ENCODE measurements around the gene RNF213. TPM values are rescaled to one million over a fixed set of nuclear protein-coding genes. Genes with fewer than 3 reads are reported as not detected.

The RNF213 gene
- total and polyA plus RNA-seq, 4 donors: 18.2 to 104 (median 33.5) TPM

DNA sequence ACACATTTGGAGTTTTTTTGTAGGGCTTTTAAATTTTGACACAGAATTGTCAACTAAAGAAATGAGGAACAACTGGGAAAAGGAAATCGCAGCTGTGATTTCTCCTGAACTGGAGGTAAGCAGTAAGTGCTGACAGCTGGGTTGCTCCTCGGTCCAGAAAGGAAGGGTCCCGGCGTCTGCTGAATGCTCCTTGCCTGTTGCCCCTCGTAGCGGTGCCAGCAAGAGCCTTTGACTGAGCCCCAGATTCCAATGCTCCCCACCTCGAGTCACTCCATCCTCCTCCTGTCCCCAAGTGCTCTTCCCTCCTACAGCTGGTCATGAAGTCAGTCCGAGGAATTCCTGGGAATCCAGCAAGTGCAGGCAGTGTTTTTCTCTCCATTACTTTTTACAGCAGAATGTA lies 122.3 kb downstream of the RNF213 start (continued):
- TF ChIP-seq, protein P1, sequence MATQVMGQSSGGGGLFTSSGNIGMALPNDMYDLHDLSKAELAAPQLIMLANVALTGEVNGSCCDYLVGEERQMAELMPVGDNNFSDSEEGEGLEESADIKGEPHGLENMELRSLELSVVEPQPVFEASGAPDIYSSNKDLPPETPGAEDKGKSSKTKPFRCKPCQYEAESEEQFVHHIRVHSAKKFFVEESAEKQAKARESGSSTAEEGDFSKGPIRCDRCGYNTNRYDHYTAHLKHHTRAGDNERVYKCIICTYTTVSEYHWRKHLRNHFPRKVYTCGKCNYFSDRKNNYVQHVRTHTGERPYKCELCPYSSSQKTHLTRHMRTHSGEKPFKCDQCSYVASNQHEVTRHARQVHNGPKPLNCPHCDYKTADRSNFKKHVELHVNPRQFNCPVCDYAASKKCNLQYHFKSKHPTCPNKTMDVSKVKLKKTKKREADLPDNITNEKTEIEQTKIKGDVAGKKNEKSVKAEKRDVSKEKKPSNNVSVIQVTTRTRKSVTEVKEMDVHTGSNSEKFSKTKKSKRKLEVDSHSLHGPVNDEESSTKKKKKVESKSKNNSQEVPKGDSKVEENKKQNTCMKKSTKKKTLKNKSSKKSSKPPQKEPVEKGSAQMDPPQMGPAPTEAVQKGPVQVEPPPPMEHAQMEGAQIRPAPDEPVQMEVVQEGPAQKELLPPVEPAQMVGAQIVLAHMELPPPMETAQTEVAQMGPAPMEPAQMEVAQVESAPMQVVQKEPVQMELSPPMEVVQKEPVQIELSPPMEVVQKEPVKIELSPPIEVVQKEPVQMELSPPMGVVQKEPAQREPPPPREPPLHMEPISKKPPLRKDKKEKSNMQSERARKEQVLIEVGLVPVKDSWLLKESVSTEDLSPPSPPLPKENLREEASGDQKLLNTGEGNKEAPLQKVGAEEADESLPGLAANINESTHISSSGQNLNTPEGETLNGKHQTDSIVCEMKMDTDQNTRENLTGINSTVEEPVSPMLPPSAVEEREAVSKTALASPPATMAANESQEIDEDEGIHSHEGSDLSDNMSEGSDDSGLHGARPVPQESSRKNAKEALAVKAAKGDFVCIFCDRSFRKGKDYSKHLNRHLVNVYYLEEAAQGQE (IDR thresholded peaks at IDR 0.05): no peak
- TF ChIP-seq FOXA1 (IDR thresholded peaks at IDR 0.05): no peak
- no peak for TF ChIP-seq SP1 (IDR thresholded peaks at IDR 0.05)

DNA sequence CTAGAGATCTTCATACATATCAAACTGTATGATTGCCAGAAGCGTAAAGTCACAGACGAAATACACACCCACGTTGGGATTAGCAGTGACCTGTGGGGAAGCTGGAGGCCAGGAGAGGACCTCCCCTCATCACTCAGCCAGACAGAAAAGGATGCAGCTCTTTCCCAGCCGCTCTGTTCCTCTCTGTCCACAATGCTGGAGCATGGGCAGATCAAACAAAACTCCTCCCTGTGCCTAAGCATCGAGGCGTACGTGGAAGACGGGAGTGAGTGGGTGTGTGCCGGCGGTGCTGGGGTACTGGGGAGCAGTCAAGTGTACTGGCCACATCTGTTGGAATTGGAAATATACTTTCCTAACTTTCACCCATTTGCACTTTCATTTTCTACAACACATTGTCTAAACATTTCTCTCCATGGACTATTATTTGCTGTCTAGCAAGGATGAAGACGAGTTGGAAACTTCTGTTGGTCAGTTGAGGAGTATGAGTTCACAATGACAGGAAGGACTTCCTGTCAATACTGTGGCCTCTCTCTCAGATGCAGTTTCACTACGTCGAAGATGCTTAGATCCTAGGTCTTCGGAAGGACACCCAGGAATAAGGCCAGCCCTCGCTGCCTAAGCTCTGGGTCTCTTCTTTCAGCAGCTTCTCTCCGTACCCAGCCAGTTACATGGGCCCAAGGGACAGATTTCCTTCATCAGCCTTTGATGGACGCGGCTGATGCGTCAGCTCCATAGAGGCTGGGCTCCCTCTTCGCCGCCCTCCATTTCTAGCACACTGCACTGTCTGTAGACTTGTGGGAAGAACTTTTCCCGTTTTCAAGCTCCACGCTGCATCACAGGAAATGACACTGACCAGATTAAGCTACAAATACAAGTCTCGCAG lies 123.7 kb downstream of the RNF213 start:
- Histone ChIP-seq H3K27ac (ENCODE audit: low read depth in 1 of 2, low read length in 2 of 2) (no peak overlapping the region), H3K27me3 (ENCODE audit: control insufficient read depth in 4 of 4, insufficient read depth in 4 of 4, low read length in 3 of 4) (no peaks in the 10 kb centered on the region)
- TF ChIP-seq HNF4G (IDR thresholded peaks at IDR 0.05) (no peak), TAF1 (conservative IDR thresholded peaks at IDR 0.05) (no peak), JUND (IDR thresholded peaks at IDR 0.05) (no peak), NR2F2 (IDR thresholded peaks at IDR 0.05) (no peak), EGR1 (IDR thresholded peaks at IDR 0.05; ENCODE audit: low read depth in 2 of 2) (no peak), GABPA (IDR thresholded peaks at IDR 0.05 in 1 of 2, conservative IDR thresholded peaks at IDR 0.05 in 1 of 2) (no peak), YY1 (IDR thresholded peaks at IDR 0.05) (no peak), SP1 (IDR thresholded peaks at IDR 0.05) (no peak), FOXA2 (IDR thresholded peaks at IDR 0.05) (no peak), FOXA1 (IDR thresholded peaks at IDR 0.05) (no peak)
- TF ChIP-seq, protein P2, sequence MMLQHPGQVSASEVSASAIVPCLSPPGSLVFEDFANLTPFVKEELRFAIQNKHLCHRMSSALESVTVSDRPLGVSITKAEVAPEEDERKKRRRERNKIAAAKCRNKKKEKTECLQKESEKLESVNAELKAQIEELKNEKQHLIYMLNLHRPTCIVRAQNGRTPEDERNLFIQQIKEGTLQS (IDR thresholded peaks at IDR 0.05): no peak
- TF ChIP-seq, protein P3, sequence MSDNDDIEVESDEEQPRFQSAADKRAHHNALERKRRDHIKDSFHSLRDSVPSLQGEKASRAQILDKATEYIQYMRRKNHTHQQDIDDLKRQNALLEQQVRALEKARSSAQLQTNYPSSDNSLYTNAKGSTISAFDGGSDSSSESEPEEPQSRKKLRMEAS (IDR thresholded peaks at IDR 0.05): no peak
- TF ChIP-seq, protein P4, sequence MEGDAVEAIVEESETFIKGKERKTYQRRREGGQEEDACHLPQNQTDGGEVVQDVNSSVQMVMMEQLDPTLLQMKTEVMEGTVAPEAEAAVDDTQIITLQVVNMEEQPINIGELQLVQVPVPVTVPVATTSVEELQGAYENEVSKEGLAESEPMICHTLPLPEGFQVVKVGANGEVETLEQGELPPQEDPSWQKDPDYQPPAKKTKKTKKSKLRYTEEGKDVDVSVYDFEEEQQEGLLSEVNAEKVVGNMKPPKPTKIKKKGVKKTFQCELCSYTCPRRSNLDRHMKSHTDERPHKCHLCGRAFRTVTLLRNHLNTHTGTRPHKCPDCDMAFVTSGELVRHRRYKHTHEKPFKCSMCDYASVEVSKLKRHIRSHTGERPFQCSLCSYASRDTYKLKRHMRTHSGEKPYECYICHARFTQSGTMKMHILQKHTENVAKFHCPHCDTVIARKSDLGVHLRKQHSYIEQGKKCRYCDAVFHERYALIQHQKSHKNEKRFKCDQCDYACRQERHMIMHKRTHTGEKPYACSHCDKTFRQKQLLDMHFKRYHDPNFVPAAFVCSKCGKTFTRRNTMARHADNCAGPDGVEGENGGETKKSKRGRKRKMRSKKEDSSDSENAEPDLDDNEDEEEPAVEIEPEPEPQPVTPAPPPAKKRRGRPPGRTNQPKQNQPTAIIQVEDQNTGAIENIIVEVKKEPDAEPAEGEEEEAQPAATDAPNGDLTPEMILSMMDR (IDR thresholded peaks at IDR 0.05; ENCODE audit: low read depth, low read length, missing input control): no peak
- TF ChIP-seq, protein P1 (IDR thresholded peaks at IDR 0.05): no peak

More for the DNA sequence above, 123.7 kb downstream of the RNF213 start:
- no peak for DNase-seq (ENCODE audit: low spot score)
- H3K9me3 ChIP-seq (ENCODE audit: control insufficient read depth in 4 of 4, low read length in 3 of 4): no peaks in the 10 kb centered on the region
- no peaks in the 10 kb centered on the region for H3K4me1 ChIP-seq (ENCODE audit: control insufficient read depth in 4 of 4, insufficient read depth in 4 of 4, low read length in 3 of 4)
- peaks cover 12 to 94% (median 87%) of the 10 kb centered on the region in 4 donors for H3K36me3 ChIP-seq (ENCODE audit: control insufficient read depth in 4 of 4, insufficient read depth in 3 of 4, low read depth in 1 of 4, low read length in 3 of 4)
- no peak overlapping the region for H3K9ac ChIP-seq (ENCODE audit: low read depth in 1 of 2, low read length in 2 of 2)
- H3K4me3 ChIP-seq (ENCODE audit: low read depth in 1 of 3, low read length in 3 of 3): no peak overlapping the region
- WGBS: 90% methylated on average over 24 of the region's 24 CpGs

Measured in liver (tissue), 9 donors.